Measurements from ENCODE around the gene SS18L1. TPM values are rescaled to one million over a fixed set of nuclear protein-coding genes. Genes with fewer than 3 reads are reported as not detected.

The SS18L1 gene
- total and polyA plus RNA-seq, 10 of the 15 experiments (the other 5 are each of a cell fraction or from before 2014, with no cell fraction given) = 1.8 to 20.0 (median 6.6) TPM

- no peaks in the 10 kb centered on the region for H3K27me3 ChIP-seq (replicated peaks in 1 of 2; ENCODE audit: control insufficient read depth in 2 of 2, insufficient read depth in 2 of 2, low read length in 1 of 2)
- no peak for ATAC-seq
- FAIRE-seq = no peak
- no TSS peak for BruUV-seq (replicated peaks)
- peaks cover 9% of the 10 kb centered on the region for H3K4me1 ChIP-seq (ENCODE audit: control insufficient read depth, insufficient read depth, low read length)
- no peak for DNase-seq (ENCODE audit: low read depth, low spot score)
- RAD21 ChIA-PET (ENCODE audit: unreplicated experiment) = no interaction called here
- no peak overlapping the region for H3K9ac ChIP-seq (ENCODE audit: control insufficient read depth, insufficient read depth, low read length)
- no peak overlapping the region for H2AFZ ChIP-seq (ENCODE audit: control insufficient read depth, low read depth, low read length)
- SMC1A ChIA-PET (ENCODE audit: uncharacterized antibody, unreplicated experiment) = no interaction called here
- no peak overlapping the region for H3K4me2 ChIP-seq (ENCODE audit: control insufficient read depth, insufficient read depth)
- no peak overlapping the region for H3K4me3 ChIP-seq
- peaks cover 14 to 44% of the 10 kb centered on the region in 2 experiments; a peak in 3 of 4 replicates for H3K36me3 ChIP-seq (ENCODE audit: control insufficient read depth in 2 of 2, insufficient read depth in 2 of 2, low read length in 1 of 2)
- CTCF ChIA-PET = no interaction called here
- POLR2A ChIA-PET = no interaction called here
- in situ Hi-C loops (cut with MboI) (no loop called here), intact Hi-C loops (cut with micrococcal nuclease; ENCODE audit: unreplicated experiment) (no loop called here)
- no peak for TF ChIP-seq HSF1 (IDR thresholded peaks at IDR 0.05; ENCODE audit: low read depth, low read length)
- no peak for TF ChIP-seq MEF2A (IDR thresholded peaks at IDR 0.05; ENCODE audit: insufficient read depth, low read depth, low read length)
- no peak for TF ChIP-seq RFX5 (IDR thresholded peaks at IDR 0.05; ENCODE audit: low read depth, low read length)
- TF ChIP-seq BHLHE40 (IDR thresholded peaks at IDR 0.05; ENCODE audit: borderline replicate concordance in 1 of 2, low read depth in 2 of 2, low read length in 1 of 2) = no peak
- no peak for TF ChIP-seq CBFB (IDR thresholded peaks at IDR 0.05; ENCODE audit: low read depth)
- no peak for TF ChIP-seq SRF (IDR thresholded peaks at IDR 0.05; ENCODE audit: low read depth in 2 of 2, low read length in 2 of 2)
- TF ChIP-seq NBN (IDR thresholded peaks at IDR 0.05) = no peak
- no peak for TF ChIP-seq CTCF (IDR thresholded peaks at IDR 0.05 in 2 of 3, conservative IDR thresholded peaks at IDR 0.05 in 1 of 3; ENCODE audit: control insufficient read depth in 2 of 3, extremely low read depth in 1 of 3, insufficient read depth in 1 of 3, low read depth in 3 of 3, low read length in 3 of 3)
- TF ChIP-seq ESRRA (IDR thresholded peaks at IDR 0.05; ENCODE audit: low read length) = no peak
- no peak for TF ChIP-seq KAT2A (conservative IDR thresholded peaks at IDR 0.05; ENCODE audit: control insufficient read depth, low read depth, low read length)
- no peak for TF ChIP-seq RBBP5 (conservative IDR thresholded peaks at IDR 0.05)
- no peak for TF ChIP-seq PAX5 (IDR thresholded peaks at IDR 0.05; ENCODE audit: borderline replicate concordance, low read depth, low read length)
- no peak for TF ChIP-seq DPF2 (IDR thresholded peaks at IDR 0.05)
- TF ChIP-seq BCL11A (IDR thresholded peaks at IDR 0.05; ENCODE audit: low read depth, low read length) = no peak
- TF ChIP-seq ZBTB40 (IDR thresholded peaks at IDR 0.05; ENCODE audit: borderline replicate concordance) = no peak
- no peak for TF ChIP-seq PML (IDR thresholded peaks at IDR 0.05; ENCODE audit: low read length)
- TF ChIP-seq IRF3 (IDR thresholded peaks at IDR 0.05) = no peak
- no peaks in the 10 kb centered on the region for H3K9me3 ChIP-seq (replicated peaks; ENCODE audit: control insufficient read depth, insufficient read depth, low read length)
- H3K27ac ChIP-seq (ENCODE audit: control insufficient read depth, insufficient read depth) = no peak overlapping the region
- WGBS (ENCODE audit: insufficient coverage, insufficient replicate concordance, low lambda C conversion rate, missing lambda C conversion rate) = over 99% methylated on average over 15 of the region's 17 CpGs
- peaks cover 3% of the 10 kb centered on the region; the same call in 1 of the 2 replicates for H3K79me2 ChIP-seq (ENCODE audit: control insufficient read depth, insufficient read depth, low read length)
- H4K20me1 ChIP-seq (ENCODE audit: control insufficient read depth, insufficient read depth) = no peaks in the 10 kb centered on the region
Observed at GRCh38 chr20:62160876-62161275, 17.3 kb downstream of the SS18L1 start.
